Measurements from ENCODE around the gene NMRK1.

The NMRK1 gene

GRCh38 chr9:75128535-75128934 is 40.6 kb upstream of the NMRK1 start:
- TF ChIP-seq, protein P1, sequence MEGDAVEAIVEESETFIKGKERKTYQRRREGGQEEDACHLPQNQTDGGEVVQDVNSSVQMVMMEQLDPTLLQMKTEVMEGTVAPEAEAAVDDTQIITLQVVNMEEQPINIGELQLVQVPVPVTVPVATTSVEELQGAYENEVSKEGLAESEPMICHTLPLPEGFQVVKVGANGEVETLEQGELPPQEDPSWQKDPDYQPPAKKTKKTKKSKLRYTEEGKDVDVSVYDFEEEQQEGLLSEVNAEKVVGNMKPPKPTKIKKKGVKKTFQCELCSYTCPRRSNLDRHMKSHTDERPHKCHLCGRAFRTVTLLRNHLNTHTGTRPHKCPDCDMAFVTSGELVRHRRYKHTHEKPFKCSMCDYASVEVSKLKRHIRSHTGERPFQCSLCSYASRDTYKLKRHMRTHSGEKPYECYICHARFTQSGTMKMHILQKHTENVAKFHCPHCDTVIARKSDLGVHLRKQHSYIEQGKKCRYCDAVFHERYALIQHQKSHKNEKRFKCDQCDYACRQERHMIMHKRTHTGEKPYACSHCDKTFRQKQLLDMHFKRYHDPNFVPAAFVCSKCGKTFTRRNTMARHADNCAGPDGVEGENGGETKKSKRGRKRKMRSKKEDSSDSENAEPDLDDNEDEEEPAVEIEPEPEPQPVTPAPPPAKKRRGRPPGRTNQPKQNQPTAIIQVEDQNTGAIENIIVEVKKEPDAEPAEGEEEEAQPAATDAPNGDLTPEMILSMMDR (conservative IDR thresholded peaks at IDR 0.05), result no peak
- H3K27ac ChIP-seq, result no peak overlapping the region

DNA sequence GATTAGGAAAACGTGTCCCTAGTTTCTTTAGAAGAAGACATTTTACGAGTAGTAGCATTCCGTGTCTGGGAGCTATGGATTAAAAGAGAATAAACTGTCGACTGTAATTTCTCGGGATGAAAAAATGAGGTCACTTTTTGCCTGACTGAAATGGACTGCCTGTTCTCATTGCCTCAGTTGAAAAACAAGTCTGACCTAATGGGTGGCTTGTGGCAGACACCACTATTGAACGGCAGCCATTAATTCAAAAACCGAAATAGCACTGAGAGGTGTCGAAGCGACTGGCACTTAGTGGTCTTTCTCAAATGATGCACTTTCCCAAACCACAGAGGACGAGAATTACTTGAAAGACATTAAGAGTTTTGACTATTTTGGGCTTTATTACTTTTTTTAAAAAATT is 35.7 kb upstream of the NMRK1 start:
- TF ChIP-seq, protein P1 (conservative IDR thresholded peaks at IDR 0.05), result no peak
- no peak overlapping the region for H3K27ac ChIP-seq

- H3K27ac ChIP-seq, result no peak overlapping the region
- TF ChIP-seq, protein P1 (conservative IDR thresholded peaks at IDR 0.05), result no peak
Measured at GRCh38 chr9:75121914-75122558, 34.1 kb upstream of the NMRK1 start.

DNA sequence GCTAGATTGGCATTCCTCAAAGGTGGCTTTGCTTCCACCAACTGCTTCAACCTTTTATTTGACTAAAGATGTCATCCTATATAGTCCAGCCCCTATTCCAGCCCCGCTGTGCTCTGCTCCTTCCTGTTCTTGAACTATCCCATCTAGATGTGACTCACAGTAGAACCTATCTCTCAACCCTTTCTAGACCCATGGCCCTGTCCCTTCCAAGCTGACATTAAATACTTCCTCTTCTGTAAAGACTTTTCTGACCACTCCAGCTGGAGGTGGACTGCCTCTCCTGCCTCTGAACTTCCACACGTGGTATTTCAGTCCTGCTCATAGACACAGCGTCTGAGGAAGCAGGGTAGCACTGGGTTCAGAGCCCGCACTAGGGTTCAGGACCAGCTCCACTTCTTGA is 32.7 kb upstream of the NMRK1 start:
- TF ChIP-seq, protein P1 (conservative IDR thresholded peaks at IDR 0.05), result no peak
- no peak overlapping the region for H3K27ac ChIP-seq

DNA sequence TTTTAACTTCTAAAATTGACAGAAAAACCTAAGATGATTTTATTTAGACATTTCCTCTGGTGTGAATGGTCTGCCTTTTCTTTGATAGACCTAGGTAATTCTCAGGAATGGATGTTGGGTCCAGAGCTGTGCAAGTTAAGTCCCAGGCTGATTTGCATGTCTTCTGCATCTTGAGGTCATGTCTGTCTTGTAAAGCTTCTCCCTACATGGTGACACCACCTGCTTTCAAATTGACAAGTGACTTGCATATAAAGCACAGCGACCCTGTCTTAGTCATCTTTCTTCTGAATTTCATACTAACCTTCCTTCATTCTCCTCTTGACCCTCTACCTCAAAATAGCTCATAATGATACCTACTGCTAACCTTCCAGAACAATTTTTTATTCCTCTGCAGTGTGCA is 29.6 kb upstream of the NMRK1 start:
- TF ChIP-seq, protein P1 (conservative IDR thresholded peaks at IDR 0.05), result no peak
- H3K27ac ChIP-seq, result no peak overlapping the region

DNA sequence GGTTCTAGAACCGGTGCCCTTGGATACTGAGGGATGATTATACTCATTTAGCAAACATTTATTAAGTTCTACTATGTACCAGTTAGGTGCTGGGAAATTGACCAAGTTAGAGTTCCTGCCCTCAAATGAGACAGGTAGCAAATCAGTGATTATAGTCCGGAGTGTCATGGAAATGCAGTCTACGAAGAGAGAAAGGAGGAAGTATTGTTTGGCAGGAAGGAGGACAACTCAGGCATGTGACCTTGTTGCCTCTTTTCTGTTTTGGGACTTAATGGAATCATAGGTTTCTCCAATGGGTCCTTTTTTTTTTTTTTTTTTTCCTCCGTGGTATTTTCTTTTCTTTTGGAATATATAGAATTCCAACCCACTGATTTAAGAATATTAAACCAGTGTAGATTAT is 28.4 kb upstream of the NMRK1 start:
- TF ChIP-seq, protein P1 (conservative IDR thresholded peaks at IDR 0.05), result no peak
- no peak overlapping the region for H3K27ac ChIP-seq

- TF ChIP-seq, protein P1 (conservative IDR thresholded peaks at IDR 0.05), result no peak
- H3K27ac ChIP-seq, result no peak overlapping the region
Measured at GRCh38 chr9:75112789-75113188, 24.8 kb upstream of the NMRK1 start.

Data from VCaP (cell line).